GM18870 (cell line): Measurements from ENCODE around the gene RELN.
"Not testable (repeated sequence)": the region's sequence is repeated elsewhere in the genome, so short reads cannot be mapped to it uniquely, and the experiment has no call there.

ENCODE experiments used
- ATAC-seq: cut with Tn5 transposase; IDR thresholded peaks from one replicate; pipeline ENCODE4 v1.9.1; 2021; ENCODE audit warnings: moderate library complexity; ENCODE audit not compliant: unreplicated experiment

Gene RELN

GRCh38 chr7:103796327-103796962, 193.0 kb downstream of the RELN start:
- ATAC-seq: no peak

GRCh38 chr7:103795787-103796186, 193.7 kb downstream of the RELN start:
- no peak for ATAC-seq

GRCh38 chr7:103795107-103795506, 194.4 kb downstream of the RELN start:
- ATAC-seq: no peak

GRCh38 chr7:103794424-103794823, 195.0 kb downstream of the RELN start:
- ATAC-seq: no peak

- ATAC-seq: no peak
Measured at GRCh38 chr7:103793614-103794013, 195.8 kb downstream of the RELN start.

- no peak for ATAC-seq
Measured at GRCh38 chr7:103791894-103792293, 197.6 kb downstream of the RELN start.

- not testable (repeated sequence) for ATAC-seq
Measured at GRCh38 chr7:103787041-103787440, 202.4 kb downstream of the RELN start.

- no peak for ATAC-seq
Measured at GRCh38 chr7:103784646-103785286, 204.7 kb downstream of the RELN start.

GRCh38 chr7:103781409-103781808, 208.0 kb downstream of the RELN start:
- ATAC-seq: no peak

GRCh38 chr7:103780561-103780960, 208.9 kb downstream of the RELN start:
- not testable (repeated sequence) for ATAC-seq

- no peak for ATAC-seq
Measured at GRCh38 chr7:103777440-103777839, 212.0 kb downstream of the RELN start.

GRCh38 chr7:103773726-103774125, 215.7 kb downstream of the RELN start:
- ATAC-seq: no peak

GRCh38 chr7:103772171-103772773, 217.2 kb downstream of the RELN start:
- no peak for ATAC-seq

GRCh38 chr7:103771294-103771693, 218.2 kb downstream of the RELN start:
- no peak for ATAC-seq

GRCh38 chr7:103766660-103767059, 222.8 kb downstream of the RELN start:
- ATAC-seq: no peak

GRCh38 chr7:103765901-103766300, 223.6 kb downstream of the RELN start:
- no peak for ATAC-seq

- no peak for ATAC-seq
Measured at GRCh38 chr7:103764901-103765300, 224.6 kb downstream of the RELN start.

- ATAC-seq: no peak
Measured at GRCh38 chr7:103762877-103763276, 226.6 kb downstream of the RELN start.

- no peak for ATAC-seq
Measured at GRCh38 chr7:103762065-103762760, 227.2 kb downstream of the RELN start.

GRCh38 chr7:103752995-103753394, 236.5 kb downstream of the RELN start:
- ATAC-seq: no peak

GRCh38 chr7:103751311-103751880, 238.1 kb downstream of the RELN start:
- ATAC-seq: no peak
